ENCODE data around the gene PDLIM4.

GRCh38 chr5:132294728-132295504 lies 37.4 kb downstream of the PDLIM4 start:
- TF ChIP-seq POLR2A (IDR thresholded peaks at IDR 0.05): peak in 1 of 4 donors; percentile 32
- TF ChIP-seq, protein P1, sequence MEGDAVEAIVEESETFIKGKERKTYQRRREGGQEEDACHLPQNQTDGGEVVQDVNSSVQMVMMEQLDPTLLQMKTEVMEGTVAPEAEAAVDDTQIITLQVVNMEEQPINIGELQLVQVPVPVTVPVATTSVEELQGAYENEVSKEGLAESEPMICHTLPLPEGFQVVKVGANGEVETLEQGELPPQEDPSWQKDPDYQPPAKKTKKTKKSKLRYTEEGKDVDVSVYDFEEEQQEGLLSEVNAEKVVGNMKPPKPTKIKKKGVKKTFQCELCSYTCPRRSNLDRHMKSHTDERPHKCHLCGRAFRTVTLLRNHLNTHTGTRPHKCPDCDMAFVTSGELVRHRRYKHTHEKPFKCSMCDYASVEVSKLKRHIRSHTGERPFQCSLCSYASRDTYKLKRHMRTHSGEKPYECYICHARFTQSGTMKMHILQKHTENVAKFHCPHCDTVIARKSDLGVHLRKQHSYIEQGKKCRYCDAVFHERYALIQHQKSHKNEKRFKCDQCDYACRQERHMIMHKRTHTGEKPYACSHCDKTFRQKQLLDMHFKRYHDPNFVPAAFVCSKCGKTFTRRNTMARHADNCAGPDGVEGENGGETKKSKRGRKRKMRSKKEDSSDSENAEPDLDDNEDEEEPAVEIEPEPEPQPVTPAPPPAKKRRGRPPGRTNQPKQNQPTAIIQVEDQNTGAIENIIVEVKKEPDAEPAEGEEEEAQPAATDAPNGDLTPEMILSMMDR (IDR thresholded peaks at IDR 0.05): no peak
